ENCODE measurements around the gene CPSF7.
"Not testable (repeated sequence)": the region's sequence is repeated elsewhere in the genome, so short reads cannot be mapped to it uniquely, and the experiment has no call there.

Gene CPSF7

DNA sequence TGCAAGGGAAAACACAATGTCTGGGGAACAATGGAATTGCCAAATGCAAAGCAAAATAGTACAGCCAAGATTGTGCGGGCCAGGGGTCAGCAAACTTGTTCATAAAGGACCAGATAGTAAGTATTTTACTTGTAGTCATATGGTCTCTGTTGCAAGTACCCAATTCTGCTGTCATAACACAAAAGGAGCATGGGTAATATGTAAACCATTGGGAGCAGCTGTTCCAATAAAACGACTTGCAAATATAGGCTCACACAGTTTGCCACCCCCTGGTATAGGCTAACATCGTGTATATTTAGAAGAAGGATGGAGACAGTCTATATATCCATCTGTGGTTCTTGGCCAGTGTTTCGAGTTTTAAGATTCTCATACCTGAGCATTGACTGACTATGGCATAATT, 15.7 kb upstream of the CPSF7 start:
- FAIRE-seq (no peak), DNase-seq (ENCODE audit: insufficient read length, low spot score) (no peak)

DNA sequence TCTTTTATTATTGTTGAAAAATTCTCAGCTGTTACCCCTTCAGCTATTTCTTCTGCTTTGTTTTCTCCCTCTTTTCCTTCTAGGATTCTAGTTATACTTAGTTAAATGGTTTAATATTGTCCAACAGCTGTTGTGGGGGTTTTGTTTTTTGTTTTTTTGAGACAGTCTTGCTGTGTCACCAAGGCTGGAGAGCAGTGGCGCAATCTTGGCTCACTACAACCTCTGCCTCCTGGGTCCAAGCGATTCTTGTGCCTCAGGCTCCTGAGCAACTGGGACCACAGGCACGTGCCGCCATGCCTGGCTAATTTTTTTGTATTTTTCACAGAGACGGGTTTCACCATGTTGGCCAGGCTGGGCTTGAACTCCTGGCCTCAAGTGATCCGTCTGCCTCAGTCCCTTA, 12.8 kb upstream of the CPSF7 start:
- FAIRE-seq, result no peak

DNA sequence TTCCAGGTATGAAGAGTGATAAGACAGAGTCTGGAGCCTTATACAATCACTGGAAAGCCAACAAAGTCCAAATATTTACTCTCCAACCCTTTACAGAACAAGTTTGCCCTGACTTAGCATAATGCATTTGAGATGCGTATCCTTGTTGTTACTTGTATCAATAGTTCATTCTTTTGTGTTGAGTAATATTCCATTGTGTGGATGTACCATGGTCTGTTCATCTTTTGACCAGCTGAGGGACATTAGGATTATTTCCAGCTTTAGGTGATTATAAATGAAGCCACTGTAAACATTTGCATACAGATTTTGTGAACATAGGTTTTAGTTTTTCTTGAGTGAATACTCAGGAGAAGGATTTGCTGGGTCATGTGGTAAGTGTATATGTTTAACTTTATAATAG, 9.8 kb upstream of the CPSF7 start:
- no peak for FAIRE-seq
- no peak for DNase-seq (ENCODE audit: insufficient read length, low spot score)

More for the DNA sequence above, 12.8 kb upstream of the CPSF7 start:
- DNase-seq (ENCODE audit: insufficient read length, low spot score), result no peak

DNA sequence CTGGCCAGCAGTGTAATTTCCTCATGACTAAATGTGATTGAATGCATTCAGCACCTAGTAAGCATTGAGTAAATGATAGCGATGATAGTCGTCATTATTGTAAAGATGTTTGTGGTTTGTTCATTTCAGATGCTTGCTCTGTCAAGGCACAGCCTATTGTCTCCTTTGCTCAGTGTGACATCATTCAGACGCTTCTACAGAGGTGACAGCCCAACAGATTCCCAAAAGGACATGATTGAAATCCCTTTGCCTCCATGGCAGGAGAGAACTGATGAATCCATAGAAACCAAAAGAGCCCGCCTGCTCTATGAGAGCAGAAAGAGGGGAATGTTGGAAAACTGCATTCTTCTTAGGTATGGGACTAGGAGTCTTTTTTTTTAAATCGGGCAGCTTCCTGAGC, 7.7 kb upstream of the CPSF7 start:
- DNase-seq (ENCODE audit: insufficient read length, low spot score) (no peak), FAIRE-seq (no peak)

DNA sequence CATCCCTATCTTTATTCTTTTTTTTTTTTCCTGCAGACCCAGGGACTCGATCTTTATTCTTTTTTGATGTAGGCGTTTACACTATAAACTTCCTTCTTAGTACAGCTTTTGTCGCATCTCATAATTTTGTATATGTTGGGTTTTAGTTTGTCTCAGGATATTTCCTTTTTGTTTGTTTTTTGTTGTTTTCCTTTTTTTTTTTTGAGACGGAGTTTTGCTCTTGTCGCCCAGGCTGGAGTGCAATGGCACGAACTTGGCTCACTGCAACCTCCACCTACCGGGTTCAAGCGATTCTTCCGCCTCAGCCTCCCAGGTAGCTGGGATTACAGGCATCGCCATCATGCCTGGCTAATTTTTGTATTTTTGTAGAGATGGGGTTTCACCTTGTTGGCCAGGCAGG, 1.1 kb upstream of the CPSF7 start:
- not testable (repeated sequence) for DNase-seq (ENCODE audit: insufficient read length, low spot score); FAIRE-seq

DNA sequence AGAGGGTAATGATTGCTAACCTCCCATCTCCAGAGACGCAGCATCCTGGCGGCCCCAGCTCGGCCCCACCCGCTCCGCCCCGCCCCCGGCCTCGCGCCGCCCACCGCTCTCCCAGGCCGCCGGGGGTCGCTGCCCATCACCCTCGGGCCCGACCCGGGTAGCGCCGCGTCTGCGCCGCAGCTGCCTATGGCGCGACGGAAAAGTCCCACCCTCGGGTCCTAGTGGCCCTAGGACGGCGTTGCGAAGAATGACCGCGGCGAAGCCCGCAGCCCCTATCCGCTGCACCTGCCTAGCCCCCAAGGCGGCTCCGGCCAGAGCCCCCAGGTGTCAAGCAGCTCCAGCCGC, 457 bp downstream of the CPSF7 start:
- FAIRE-seq (peak; percentile 68), DNase-seq (ENCODE audit: insufficient read length, low spot score) (peak; percentile 52)

DNA sequence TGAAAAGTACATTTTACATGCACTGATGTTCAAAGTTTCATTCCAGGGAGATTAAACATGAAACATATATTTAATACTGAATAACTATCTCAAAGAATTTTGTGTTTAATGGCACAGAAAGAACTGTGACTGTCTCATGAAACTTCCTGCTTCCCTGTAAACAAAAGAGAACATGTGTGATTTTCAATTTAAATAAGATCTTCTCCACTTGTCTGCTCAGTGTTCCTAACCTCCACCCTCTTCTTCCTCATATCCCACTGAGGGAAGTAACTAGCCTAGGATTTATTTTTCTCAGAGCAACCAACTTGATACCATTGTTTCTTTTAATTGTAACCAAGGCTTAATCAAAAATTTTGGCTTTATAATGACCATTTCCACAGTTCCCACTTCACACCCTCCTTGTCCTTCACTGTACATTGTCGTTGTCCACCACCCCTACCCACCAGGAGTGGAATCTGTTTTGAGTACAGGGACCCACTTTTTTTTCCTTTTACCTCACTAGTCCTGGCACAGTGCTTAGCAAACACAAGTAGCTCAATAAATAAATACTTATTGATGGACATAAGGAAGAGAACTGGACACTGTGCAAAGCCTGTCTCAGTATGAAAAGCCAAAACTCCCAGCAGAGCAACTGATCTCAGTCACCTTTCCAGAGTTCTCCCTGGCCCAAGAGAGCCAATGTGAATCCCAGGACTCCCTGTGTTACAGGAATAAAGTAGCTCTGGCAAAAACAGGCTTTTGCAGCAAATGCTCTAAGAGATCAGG, 4.2 kb downstream of the CPSF7 start:
- FAIRE-seq (no peak), DNase-seq (ENCODE audit: insufficient read length, low spot score) (no peak)

DNA sequence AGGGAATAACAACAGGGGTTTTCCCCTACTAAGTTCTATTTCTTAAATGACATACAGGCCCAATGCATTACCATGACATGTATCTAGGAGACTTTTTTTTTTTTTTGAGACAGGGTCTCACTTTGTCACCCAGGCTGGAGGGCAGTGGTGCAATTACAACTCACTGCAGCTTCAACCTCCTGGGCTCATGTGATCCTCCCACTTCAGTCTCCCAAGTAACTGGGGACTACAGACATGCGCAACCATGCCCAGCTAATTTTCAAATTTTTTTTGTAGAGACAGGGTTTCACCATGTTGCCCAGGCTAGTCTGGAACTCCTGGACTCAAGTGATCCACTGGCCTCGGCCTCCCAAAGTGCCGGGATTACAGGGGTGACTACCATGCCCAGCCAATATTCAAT, 7.5 kb downstream of the CPSF7 start:
- DNase-seq (ENCODE audit: insufficient read length, low spot score) (no peak), FAIRE-seq (no peak)

DNA sequence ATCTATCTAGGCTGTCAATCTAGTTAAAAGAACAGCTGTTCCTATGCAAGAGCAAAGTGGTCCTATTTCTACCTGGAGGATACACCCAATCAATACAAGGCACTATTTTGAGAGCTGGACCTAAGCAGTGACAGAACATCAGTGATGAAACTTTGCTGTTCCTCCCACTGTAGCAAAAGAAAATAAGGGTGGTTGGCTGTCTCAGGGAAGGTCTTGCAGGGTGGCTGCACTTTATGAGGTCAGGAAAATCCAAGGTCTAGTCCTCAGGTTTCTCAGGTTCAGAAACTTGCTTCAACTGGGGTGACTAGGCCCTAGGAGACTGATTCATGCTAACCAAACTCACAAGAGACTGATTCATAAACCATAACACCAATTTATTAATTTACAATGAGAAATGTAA, 11.6 kb downstream of the CPSF7 start:
- DNase-seq (ENCODE audit: insufficient read length, low spot score) (no peak), FAIRE-seq (no peak)

DNA sequence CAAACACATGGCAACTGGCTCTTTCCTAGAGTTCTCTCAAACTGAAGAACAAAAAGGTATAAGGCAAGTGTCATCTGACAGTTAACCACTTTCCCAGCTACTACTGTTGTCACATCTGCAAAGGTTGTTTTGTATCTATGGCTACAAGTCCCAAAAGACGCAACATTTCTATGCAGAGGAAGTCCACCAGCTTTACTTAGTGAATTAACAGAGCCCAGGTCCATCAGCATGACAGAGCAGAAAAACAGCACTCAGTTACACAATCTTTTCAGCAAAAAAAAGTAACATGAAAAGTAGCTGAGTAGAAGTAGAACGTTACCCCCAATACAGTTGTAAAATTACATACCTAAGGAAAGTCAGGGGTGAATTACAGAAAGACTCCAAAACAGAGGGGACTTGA, 12.1 kb downstream of the CPSF7 start:
- no peak for FAIRE-seq
- DNase-seq (ENCODE audit: insufficient read length, low spot score), result no peak

DNA sequence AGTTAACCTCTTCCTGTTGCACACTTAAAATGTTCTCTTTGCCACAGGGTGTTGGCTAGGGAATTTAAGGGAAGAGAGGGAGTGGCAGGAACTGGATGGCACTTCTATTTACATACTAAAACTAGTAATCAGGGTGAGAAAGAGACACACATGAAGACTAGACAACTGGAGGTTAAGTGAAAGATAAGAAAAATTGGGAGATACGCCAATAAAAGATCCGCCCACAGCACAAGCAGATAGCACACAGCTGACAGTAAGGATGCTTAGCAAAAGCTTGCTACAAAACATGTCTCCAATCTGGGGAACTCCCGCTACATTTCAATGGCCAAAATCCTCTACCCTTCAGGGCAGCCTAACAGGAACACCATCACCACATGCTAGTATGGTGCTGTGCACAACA, 12.8 kb downstream of the CPSF7 start:
- FAIRE-seq (no peak), DNase-seq (ENCODE audit: insufficient read length, low spot score) (no peak)

DNA sequence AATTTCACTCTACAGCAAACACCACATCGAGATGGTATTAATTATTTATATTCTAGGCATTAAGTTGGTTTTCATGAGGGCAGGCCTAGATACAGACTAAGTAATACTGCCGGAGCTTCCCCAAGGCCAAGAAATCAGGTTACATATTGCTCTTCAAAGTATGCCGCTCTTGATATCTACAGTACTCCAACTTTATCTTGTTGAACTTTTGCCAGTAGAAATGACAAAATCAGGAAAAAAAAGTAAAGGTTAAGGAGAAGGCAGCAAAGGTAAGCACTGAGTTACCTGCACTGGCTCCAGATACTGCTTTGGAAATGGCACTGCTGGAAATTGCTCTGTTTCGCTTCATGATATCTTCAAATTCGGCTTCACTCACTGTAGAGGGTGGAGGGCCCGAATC, 14.4 kb downstream of the CPSF7 start:
- no peak for DNase-seq (ENCODE audit: insufficient read length, low spot score)
- no peak for FAIRE-seq

DNA sequence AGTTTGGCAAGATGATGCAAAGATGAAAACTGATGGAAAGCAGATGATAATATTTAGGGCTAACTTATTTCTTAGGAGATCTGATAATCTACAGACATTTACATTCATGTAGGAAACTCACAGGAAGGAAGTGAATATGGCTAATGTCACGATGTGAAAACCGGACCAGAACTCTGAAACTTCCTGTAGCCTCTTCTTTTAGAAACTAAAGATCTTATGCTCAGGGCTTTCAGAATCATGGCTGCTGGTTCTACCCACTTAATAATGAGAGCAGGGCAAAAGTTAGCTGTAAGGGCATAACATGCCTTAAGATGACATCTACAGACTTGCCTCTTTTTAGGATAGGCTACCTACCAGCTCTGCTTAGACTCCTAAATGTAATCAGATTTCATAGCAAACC, 15.2 kb downstream of the CPSF7 start:
- DNase-seq (ENCODE audit: insufficient read length, low spot score) (no peak), FAIRE-seq (no peak)

DNA sequence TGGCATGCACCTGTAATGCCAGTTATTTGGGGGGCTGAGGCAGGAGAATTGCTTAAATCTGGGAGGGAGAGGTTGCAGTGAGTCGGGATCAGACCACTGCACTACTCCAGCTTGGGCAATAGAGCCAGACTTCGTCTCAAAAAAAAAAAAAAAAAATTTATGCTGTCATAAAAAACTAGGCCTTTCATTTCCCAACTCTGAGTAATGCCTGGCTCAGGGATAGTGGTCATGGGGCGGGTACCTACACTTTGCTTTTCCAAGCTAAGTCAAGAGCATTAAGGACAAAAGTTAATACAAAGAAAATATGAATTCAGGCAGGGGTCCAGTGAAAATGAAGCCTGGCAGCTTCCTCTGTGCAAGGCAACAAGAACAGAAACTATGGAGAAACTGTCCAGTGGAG, 16.3 kb downstream of the CPSF7 start:
- FAIRE-seq, result no peak
- no peak for DNase-seq (ENCODE audit: insufficient read length, low spot score)

DNA sequence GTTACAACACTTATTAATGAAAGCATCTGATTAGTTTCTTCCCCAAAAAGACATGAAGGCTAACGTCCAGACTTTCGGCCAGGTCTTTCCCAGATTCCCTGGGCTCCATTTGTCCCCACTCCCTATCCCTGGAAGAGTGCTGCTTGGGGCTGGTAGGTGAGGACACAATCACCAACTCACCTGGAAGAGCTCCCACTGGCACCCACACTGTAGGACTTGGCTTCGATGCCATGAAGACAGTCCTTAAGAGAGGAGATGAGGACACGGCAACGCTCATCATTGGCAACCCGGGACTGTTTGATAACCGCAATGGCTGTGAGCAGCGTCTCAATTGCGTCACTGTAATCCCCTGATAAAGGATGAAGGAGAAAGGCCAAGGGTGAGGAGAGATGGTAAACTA, 18.2 kb downstream of the CPSF7 start:
- DNase-seq (ENCODE audit: insufficient read length, low spot score), result no peak
- no peak for FAIRE-seq

DNA sequence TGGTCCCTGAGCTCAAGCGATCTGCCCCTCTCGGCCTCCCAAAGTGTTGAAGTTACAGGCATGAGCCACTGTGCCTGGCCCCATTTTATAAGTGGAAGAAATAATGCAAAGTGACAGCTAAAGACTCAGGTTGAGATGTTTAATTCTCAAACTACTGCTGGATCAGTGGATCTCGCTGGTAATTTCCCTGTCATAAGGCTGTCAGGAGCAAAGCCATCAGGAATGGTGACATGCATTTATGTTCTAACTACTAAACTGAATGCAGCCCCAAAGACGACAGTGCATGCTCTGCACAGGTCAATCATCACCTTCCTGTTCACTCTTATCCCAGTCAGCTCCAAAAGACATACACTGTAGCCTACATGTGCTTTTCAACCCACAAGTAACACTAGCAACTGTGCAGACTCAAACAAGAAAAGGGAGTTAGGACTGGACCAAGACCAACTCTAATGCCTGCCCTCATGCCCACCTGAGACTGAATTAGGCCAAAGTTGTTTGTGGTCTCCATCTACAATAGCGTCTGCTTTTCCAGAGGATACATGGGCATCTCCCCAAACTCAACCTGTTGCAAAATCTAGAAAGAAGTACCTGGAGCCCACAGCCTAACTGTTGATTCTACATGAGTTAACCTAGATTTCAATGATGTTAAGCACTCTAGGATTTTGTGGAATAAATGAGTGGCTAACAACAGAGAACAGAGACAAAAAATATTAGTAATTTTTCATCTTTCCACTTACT, 22.6 kb downstream of the CPSF7 start:
- no peak for DNase-seq (ENCODE audit: insufficient read length, low spot score)
- FAIRE-seq, result no peak

DNA sequence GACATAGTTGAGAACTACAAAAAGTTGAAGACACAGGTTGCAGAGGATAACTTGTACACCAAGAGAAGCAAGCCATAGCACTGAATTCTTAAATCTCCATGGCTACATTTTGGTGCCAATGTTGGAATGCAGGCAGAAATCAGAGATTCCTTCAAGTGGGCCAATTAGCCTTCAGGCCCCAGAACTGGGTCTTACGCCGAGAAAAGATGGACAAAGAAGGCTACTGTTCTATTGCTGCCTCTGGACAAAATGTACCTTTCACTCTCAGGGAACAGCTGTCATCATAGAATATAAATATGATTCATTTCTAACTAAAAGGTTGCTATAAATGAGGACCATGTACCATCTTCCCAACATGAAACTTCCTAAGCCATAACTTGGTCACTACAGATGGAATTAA, 23.7 kb downstream of the CPSF7 start:
- FAIRE-seq, result no peak
- no peak for DNase-seq (ENCODE audit: insufficient read length, low spot score)

DNA sequence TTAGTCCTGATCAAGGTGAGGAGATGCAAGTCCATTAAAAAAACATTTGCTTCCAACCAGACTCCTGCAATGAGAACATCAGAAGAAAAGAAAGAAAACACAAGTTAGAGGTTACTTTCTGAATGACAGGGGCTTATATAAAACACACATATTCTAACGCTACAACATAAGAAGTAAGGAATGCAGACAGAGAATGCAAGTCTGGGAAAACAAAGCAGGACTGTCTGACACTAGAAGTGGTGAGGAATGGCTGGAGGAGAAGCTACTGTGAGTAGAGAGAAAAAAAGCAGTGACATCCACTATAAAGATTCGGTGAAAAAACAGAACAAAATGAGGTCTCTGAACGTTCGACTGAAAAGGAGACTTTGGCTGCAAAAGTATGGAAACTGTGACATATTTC, 25.1 kb downstream of the CPSF7 start:
- DNase-seq (ENCODE audit: insufficient read length, low spot score), result no peak
- FAIRE-seq, result no peak

DNA sequence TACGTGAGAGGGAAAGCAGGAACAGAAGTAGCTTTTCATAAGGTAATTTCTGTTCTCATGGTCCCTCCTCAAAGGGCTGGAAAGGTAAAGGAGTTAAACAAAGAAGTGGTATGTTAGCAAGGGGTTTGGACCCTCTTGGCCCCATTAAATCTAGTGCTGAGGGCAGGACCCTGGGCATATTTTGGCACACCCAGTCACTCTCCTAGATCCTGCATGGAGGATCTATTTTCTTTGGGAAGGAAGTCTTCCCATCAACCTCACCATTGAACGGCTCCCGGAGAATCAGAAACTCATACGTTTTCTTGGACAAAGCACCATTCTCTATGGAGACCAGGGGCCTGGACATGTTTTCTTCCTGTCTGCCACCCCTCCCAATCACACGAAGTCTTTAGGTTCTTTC, 25.7 kb downstream of the CPSF7 start:
- FAIRE-seq, result no peak
- no peak for DNase-seq (ENCODE audit: insufficient read length, low spot score)

DNA sequence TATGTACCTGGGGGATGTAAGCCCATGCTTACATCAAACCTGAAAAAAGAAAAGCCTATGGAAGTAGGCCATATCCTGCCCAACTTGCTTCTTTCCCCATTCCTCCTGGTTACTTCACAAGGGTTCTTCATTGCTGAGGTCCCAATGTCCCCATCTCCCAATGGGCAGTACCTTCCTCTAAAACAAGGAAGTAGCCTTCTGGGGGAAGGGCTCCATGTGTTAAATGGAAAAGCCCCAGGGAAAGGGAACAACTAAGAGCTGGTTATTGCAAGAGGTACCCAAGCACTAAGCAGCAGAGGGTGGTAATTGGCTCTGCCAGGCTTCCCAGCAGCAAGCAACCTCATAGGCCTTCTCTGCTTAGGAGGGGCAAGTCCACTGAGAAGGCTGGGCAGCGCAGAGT, 26.1 kb downstream of the CPSF7 start:
- DNase-seq (ENCODE audit: insufficient read length, low spot score), result no peak
- FAIRE-seq, result no peak

DNA sequence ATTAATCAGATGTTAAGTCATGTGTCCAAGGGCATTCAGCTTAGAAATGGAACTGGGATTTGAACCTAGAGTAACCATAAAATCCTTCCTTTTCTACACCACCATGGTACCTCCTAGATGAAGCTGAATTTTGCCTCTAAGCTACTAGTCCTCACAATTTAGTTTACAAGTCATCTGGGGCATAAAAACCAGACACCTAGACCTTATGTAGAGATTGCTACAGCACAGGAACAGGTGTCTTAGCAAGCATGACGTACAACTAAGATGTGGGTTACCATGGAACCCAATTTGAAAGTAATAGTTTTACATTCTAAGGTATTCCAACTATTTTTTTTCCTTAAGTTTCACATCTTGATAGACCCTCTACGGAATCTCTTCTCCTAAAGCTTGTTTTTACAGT, 28.2 kb downstream of the CPSF7 start:
- DNase-seq (ENCODE audit: insufficient read length, low spot score) (no peak), FAIRE-seq (no peak)

DNA sequence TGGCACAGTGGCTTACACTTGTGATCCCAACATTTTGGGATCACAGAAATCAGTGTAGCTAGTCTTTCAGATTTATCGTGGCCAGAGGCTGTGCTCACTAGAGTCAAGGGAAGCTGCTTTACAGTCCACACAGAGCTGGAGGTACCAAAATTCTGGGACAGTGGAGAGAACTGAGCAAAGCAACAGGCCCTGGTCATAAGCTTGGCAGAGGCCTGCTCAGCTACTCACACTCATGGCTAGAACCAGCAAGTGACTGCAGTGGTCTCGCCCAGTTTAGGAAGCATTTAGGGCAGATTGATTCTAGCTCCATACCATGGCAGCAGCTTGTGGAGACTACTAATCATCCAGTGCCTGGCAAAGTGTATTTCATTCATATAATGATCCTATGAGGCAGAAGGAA, 28.6 kb downstream of the CPSF7 start:
- FAIRE-seq, result no peak

More for the DNA sequence above, 28.6 kb downstream of the CPSF7 start:
- no peak for DNase-seq (ENCODE audit: insufficient read length, low spot score)

Data from GM19239 (cell line).